GM18511 (cell line): Measurements from ENCODE around the gene ZNF280D.

Source experiments
- ATAC-seq: cut with Tn5 transposase; IDR thresholded peaks from one replicate; pipeline ENCODE4 v1.9.1; 2021; ENCODE audit warnings: mild to moderate bottlenecking, moderate library complexity; ENCODE audit not compliant: unreplicated experiment

The ZNF280D gene

DNA sequence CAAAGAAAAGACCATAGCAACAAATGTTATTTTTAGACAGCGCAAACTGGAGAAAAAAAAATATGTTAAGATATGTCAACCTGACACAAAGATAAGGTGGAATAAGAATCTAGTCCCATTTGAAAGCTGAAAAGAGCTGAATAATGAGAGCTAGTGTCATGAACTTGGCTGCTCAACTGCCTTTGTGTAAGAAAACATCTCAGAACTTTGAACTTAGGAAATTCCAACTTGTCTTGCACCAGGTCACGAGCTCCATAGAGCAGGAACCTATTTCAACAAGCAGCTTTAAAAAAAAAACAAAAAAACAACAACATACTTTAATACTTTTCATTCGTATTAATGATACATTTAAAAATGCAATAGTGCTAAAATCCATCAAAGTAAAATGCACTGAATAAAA is 79.5 kb downstream of the ZNF280D start:
- no peak for ATAC-seq

GRCh38 chr15:56653107-56653506 is 80.2 kb downstream of the ZNF280D start:
- no peak for ATAC-seq

GRCh38 chr15:56648311-56648710 is 85.0 kb downstream of the ZNF280D start:
- ATAC-seq: no peak

DNA sequence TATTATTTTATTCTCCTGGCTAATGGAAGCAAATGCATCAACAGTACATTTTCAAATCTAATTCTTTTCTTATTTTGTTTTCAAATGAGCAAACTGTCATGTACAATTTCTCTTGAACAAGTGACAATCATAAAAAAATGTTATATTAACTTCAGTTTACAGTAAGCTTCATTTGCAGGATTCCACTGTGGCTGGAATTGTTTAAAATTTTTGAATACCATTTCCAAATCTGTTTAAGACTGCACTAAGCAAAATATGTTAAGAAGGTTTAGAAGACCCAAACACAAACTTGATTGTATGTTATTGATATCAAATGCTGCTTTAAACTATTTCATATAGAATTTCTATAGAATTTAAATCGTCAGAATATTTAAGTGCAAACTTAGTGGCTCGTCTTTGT is 92.8 kb downstream of the ZNF280D start:
- no peak for ATAC-seq

- no peak for ATAC-seq
These were observed 93.2 kb downstream of the ZNF280D start for GRCh38 chr15:56640127-56640526.

DNA sequence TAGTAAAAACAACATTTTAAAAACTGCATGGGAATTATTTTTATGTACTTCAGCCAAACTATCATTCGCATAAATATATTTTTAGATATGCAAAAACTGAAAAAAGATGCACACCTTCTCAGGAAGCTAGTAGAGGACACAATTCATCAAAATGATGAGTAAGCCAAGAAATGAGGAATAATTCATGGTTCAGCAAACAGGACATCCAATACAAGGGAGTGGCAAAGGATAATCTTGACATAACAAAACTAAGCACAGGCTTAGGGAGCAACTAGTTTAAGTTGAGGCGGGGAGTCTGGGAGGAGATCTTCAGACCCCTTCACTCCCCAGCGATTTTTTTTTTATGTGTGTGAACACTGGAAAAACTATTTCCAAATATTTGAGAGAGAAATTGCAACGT is 93.7 kb downstream of the ZNF280D start:
- no peak for ATAC-seq

DNA sequence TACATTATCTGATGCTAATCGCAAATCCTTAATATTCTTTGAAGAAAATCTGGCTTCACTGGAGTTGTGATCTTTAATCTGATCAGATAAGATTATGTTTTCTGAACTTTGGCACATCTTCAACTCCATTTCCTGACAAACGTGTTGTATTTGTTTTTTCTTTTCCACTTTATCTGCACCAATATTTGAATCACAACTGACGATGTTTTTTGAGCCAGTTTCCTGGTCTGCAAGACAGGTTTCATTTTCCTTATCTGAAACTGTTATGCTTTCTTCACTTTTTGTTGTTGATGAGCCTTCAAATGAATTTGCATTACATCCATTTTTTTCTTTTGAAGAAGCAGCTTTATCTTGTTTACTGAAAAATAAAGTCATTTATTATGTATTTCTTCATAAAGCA is 101.5 kb downstream of the ZNF280D start:
- ATAC-seq: no peak

DNA sequence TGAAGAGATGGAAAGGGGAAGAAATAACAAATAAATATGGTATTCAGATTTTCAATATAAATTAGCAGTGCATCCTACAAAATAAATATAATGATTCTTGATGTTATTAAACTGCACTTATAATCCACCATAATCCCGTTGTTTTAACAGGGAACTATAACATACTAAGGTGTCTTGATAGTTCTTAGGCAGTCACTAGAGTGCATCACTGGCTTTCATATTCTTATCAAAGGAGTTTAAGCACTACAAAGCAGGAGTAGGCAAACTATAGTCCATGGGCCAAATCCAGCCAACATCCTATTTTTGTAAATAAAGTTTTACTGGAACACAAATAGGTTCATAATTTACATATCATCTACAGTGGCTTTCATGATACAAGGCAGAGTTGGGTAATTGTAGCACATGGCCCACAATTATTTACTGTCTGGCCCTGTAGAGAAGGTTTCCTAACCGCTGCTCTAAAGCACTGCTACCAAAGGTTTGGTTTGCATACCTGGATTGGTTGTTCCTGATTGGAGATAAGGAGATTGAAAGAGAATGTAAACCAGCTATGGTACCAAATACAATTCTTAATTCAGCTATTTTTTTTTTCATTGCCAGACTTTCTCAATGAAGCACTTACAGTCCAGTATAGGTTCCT is 104.3 kb downstream of the ZNF280D start:
- no peak for ATAC-seq

DNA sequence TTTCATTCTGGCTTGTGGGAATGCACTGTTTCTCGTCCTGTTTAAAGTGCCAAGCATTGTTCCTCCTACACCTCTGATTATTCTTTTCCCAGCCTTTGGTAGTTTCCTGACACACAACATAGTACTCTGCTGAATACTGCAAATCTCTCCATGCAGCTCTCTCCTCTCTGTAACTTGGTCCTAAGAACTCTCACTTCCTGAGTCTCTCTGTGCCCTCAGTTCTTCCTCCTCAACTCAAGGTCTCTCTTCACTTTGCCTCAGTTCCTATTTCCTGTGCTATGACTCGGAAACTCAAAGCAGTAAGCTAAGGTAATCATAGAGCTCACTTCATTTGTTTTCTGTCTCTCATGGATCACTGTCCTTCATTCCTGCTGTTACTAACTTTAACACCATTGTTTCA is 113.4 kb downstream of the ZNF280D start:
- ATAC-seq: no peak

GRCh38 chr15:56617628-56618027 is 115.7 kb downstream of the ZNF280D start:
- ATAC-seq: no peak

GRCh38 chr15:56616551-56616950 is 116.8 kb downstream of the ZNF280D start:
- no peak for ATAC-seq

GRCh38 chr15:56613811-56614210 is 119.5 kb downstream of the ZNF280D start:
- ATAC-seq: no peak

- ATAC-seq: peak; percentile 60
These were observed 124.3 kb downstream of the ZNF280D start for GRCh38 chr15:56608993-56609392.

- peak; percentile 96 for ATAC-seq
These were observed 125.0 kb downstream of the ZNF280D start for GRCh38 chr15:56608140-56608778.

DNA sequence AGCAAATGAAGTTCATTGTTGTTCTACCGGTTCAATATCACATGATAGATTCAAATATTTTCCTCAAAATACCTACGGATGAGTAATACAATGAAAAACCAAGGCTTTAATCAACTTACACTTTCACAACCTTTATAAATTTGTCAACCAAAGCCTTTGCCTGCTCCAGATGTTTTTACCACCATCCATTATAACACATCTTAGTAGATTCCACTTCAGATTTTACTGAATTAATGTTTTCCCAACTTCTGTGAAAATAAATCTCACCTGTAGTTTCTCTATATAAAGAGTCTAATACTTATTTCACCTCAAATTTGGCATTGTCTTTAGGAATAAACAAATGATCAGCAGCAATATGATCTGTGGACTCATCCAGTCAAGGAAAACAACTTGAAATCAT is 131.1 kb downstream of the ZNF280D start:
- ATAC-seq: no peak

DNA sequence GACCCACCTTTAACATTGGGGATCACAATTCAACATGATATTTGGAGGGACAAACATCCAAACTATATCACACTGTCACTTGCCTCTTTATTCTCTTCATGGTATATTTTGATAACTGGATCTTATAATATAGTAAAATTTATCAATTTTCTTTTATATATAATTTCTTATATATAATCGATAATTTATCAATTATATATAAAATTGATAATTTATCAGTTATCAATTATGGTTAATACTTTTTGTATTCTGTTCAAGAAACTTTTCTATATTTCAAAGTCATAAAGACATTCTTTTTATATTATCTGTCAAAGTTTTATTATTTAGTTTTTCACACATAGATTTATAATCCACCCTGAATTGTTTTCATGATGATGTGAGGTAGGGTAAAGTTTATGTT is 132.9 kb downstream of the ZNF280D start:
- no peak for ATAC-seq

DNA sequence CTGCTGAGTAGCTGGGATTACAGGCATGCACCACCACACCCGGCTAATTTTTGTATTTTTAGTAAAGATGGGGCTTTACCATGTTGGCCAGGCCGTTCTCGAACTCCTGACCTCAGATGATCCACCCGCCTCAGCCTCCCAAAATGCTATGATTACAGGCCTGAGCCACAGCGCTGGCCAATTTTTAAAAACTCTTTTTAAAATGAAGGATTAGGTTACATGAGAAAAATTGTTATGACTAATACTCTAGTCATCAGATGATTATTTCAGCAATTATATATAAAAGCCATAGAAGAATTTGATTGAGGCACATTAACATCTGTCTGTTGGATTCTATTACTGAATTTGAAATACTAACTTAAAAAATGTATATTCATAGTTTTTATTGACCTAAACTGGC is 134.3 kb downstream of the ZNF280D start:
- no peak for ATAC-seq

DNA sequence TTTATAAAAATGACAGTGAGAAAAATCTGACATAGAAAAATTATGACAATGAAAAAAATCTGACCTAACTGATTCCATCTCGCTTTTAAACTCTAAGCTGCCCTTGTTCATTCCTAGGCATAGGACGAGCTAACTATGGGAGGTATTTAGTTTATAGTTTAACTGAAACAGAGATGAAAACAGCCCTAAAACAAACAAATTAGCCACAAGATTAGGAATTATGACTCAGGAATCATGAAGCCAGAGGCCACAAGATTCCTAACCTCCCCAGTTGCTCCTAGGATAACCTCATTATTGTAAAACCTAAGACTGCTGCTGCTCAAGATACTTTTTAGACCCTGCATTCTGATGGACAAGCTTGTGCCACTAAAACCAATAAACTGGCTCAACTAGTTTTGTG is 145.6 kb downstream of the ZNF280D start:
- ATAC-seq: no peak

- ATAC-seq: no peak
These were observed 147.1 kb downstream of the ZNF280D start for GRCh38 chr15:56586206-56586605.

DNA sequence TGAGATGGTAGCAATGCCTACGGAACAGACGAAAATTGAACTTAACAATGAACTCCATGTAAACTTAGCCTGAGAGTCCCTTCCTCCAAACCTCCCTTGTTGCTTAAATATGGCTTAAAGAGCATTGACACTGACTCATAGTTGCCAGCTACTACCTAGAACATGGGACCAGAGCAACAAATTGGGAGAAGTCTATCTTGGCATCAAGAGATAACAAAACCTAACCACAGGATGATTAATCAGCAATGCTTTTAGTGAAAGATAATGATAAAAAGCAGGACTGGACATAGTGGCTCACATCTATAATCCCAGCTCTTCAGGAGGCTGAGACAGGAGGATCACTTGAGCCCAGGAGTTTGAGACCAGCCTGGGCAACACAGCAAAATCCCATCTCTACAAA is 150.5 kb downstream of the ZNF280D start:
- no peak for ATAC-seq
